Measurements from ENCODE around the gene PCSK5. TPM values are rescaled to one million over a fixed set of nuclear protein-coding genes. Genes with fewer than 3 reads are reported as not detected.
"Not testable (repeated sequence)": the region's sequence is repeated elsewhere in the genome, so short reads cannot be mapped to it uniquely, and the experiment has no call there.

The PCSK5 gene
- polyA plus RNA-seq, 3 donors = 14.4 to 17.8 (median 17.3) TPM

GRCh38 chr9:76336027-76336426 is 445.6 kb downstream of the PCSK5 start:
- DNase-seq (ENCODE audit: extremely low read depth in 1 of 11, low read depth in 9 of 11, low spot score in 4 of 11) = no peak

GRCh38 chr9:76338418-76338817 is 447.9 kb downstream of the PCSK5 start:
- no peak for DNase-seq (ENCODE audit: extremely low read depth in 1 of 11, low read depth in 9 of 11, low spot score in 4 of 11)

GRCh38 chr9:76341616-76342015 is 451.1 kb downstream of the PCSK5 start:
- no peak for DNase-seq (ENCODE audit: extremely low read depth in 1 of 11, low read depth in 9 of 11, low spot score in 4 of 11)

- no peak for DNase-seq (ENCODE audit: extremely low read depth in 1 of 11, low read depth in 9 of 11, low spot score in 4 of 11)
Observed at GRCh38 chr9:76342201-76342600, 451.7 kb downstream of the PCSK5 start.

GRCh38 chr9:76342858-76343257 is 452.4 kb downstream of the PCSK5 start:
- DNase-seq (ENCODE audit: extremely low read depth in 1 of 11, low read depth in 9 of 11, low spot score in 4 of 11) = no peak

- no peak for DNase-seq (ENCODE audit: extremely low read depth in 1 of 11, low read depth in 9 of 11, low spot score in 4 of 11)
Observed at GRCh38 chr9:76349865-76350264, 459.4 kb downstream of the PCSK5 start.

GRCh38 chr9:76351006-76351405 is 460.5 kb downstream of the PCSK5 start:
- DNase-seq (ENCODE audit: extremely low read depth in 1 of 11, low read depth in 9 of 11, low spot score in 4 of 11) = no peak

- no peak for DNase-seq (ENCODE audit: extremely low read depth in 1 of 11, low read depth in 9 of 11, low spot score in 4 of 11)
Observed at GRCh38 chr9:76352026-76352620, 461.6 kb downstream of the PCSK5 start.

GRCh38 chr9:76353280-76353679 is 462.8 kb downstream of the PCSK5 start:
- DNase-seq (ENCODE audit: extremely low read depth in 1 of 11, low read depth in 9 of 11, low spot score in 4 of 11) = no peak

- no peak for DNase-seq (ENCODE audit: extremely low read depth in 1 of 11, low read depth in 9 of 11, low spot score in 4 of 11)
Observed at GRCh38 chr9:76354221-76354620, 463.7 kb downstream of the PCSK5 start.

GRCh38 chr9:76355886-76356285 is 465.4 kb downstream of the PCSK5 start:
- DNase-seq (ENCODE audit: extremely low read depth in 1 of 11, low read depth in 9 of 11, low spot score in 4 of 11) = no peak

- DNase-seq (ENCODE audit: extremely low read depth in 1 of 11, low read depth in 9 of 11, low spot score in 4 of 11) = no peak
Observed at GRCh38 chr9:76357555-76357954, 467.1 kb downstream of the PCSK5 start.

- DNase-seq (ENCODE audit: extremely low read depth in 1 of 11, low read depth in 9 of 11, low spot score in 4 of 11) = no peak
Observed at GRCh38 chr9:76358628-76359280, 468.3 kb downstream of the PCSK5 start.

GRCh38 chr9:76359365-76359764 is 468.9 kb downstream of the PCSK5 start:
- no peak for DNase-seq (ENCODE audit: extremely low read depth in 1 of 11, low read depth in 9 of 11, low spot score in 4 of 11)

- no peak for DNase-seq (ENCODE audit: extremely low read depth in 1 of 11, low read depth in 9 of 11, low spot score in 4 of 11)
Observed at GRCh38 chr9:76359766-76360165, 469.3 kb downstream of the PCSK5 start.

GRCh38 chr9:76362332-76363031 is 472.0 kb downstream of the PCSK5 start:
- DNase-seq (ENCODE audit: extremely low read depth in 1 of 11, low read depth in 9 of 11, low spot score in 4 of 11) = not testable (repeated sequence)

- DNase-seq (ENCODE audit: extremely low read depth in 1 of 11, low read depth in 9 of 11, low spot score in 4 of 11) = no peak
Observed at GRCh38 chr9:76363032-76363395, 472.5 kb downstream of the PCSK5 start.

GRCh38 chr9:76365028-76365427 is 474.6 kb downstream of the PCSK5 start:
- DNase-seq (ENCODE audit: extremely low read depth in 1 of 11, low read depth in 9 of 11, low spot score in 4 of 11) = no peak

GRCh38 chr9:76366275-76366674 is 475.8 kb downstream of the PCSK5 start:
- DNase-seq (ENCODE audit: extremely low read depth in 1 of 11, low read depth in 9 of 11, low spot score in 4 of 11) = no peak

- peak; percentile 56 to 83 (median 63) for DNase-seq (ENCODE audit: extremely low read depth in 1 of 11, low read depth in 9 of 11, low spot score in 4 of 11)
Observed at GRCh38 chr9:76369583-76369982, 479.1 kb downstream of the PCSK5 start.
